Suprapubic skin (tissue), 4 donors: Measurements from ENCODE around the gene MCTP1. TPM values are rescaled to one million over a fixed set of nuclear protein-coding genes. Genes with fewer than 3 reads are reported as not detected.

Experiments
- DNase-seq, 2 donors: peaks; one replicate each; pipeline ENCODE4 v3.0.0-alpha.2; 2019; ENCODE audit warnings: low spot score in 2 of 2
- H3K27ac ChIP-seq: fragments of 200-600 bp; sonication (generic); one replicate; pipeline ENCODE4 v1.5.1; 2019
- H3K27me3 ChIP-seq: fragments of 200-600 bp; sonication (generic); one replicate; pipeline ENCODE4 v1.5.1; 2019
- H3K36me3 ChIP-seq: fragments of 200-600 bp; sonication (generic); one replicate; pipeline ENCODE4 v1.5.1; 2019
- H3K4me1 ChIP-seq: fragments of 200-600 bp; sonication (generic); one replicate; pipeline ENCODE4 v1.5.1; 2019
- H3K4me3 ChIP-seq: fragments of 200-600 bp; sonication (generic); one replicate; pipeline ENCODE4 v1.5.1; 2019; ENCODE audit warnings: mild to moderate bottlenecking
- H3K9me3 ChIP-seq: fragments of 200-600 bp; sonication (generic); one replicate; pipeline ENCODE4 v1.5.1; 2019
- EP300 ChIP-seq: sonication (generic); formaldehyde crosslinking; IDR thresholded peaks from one replicate; pipeline ENCODE4 v1.6.1; 2017; ENCODE audit warnings: antibody characterized with exemption
- POLR2A ChIP-seq, 2 donors: fragments of 450-650 bp; IDR thresholded peaks; one replicate each; pipeline ENCODE4 v1.6.1; 2017; ENCODE audit warnings: antibody characterized with exemption in 2 of 2, mild to moderate bottlenecking in 2 of 2, moderate library complexity in 2 of 2
- POLR2AphosphoS5 ChIP-seq, 3 donors: sonication (generic); formaldehyde crosslinking; IDR thresholded peaks; one replicate each; pipeline ENCODE4 v1.6.1; 2017; ENCODE audit warnings: antibody characterized with exemption in 3 of 3
- WGBS: methylation state at CpG from one replicate; pipeline ENCODE4 v1.1.5; 2018; 5-methylcytosine and 5-hydroxymethylcytosine counted together
- total RNA-seq, 4 donors: library from RNA; depleted of rRNA; stranded (reverse); fragments of >200 nt; gene quantifications; one replicate each; pipeline ENCODE4 v1.1.0, GENCODE V29; 2016
- TF ChIP-seq, protein P1 (sequence below), 2 donors: fragments of 200-600 bp in 1 of 2; fragments of 450-650 bp in 1 of 2; sonication (generic) in 1 of 2; IDR thresholded peaks; one replicate each; pipeline ENCODE4 v1.5.1; 2016 to 2019; ENCODE audit warnings: antibody characterized with exemption in 2 of 2, mild to moderate bottlenecking in 1 of 2, moderate library complexity in 1 of 2

MCTP1 gene
- total RNA-seq, 4 donors from 2014 or later, result 5.0 to 19.1 (median 10.6) TPM

DNA sequence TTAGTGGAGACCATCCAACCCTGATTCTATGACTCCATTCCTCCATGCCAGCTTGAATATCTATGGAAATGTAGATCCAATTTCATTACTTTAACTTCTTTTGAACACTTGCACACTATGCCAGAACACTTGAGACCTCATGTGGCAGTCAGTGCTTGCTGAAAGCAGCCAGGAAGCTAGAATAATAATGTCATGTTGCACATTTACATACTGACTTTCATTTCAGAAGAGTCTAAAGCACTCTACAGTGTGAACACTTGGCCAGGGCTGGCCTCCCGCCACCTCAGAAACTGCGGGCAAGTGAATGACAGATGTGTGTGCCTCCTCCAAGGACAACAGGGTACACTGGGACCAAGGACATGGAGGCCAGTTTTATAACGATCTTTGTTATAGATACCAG is 569.1 kb downstream of the MCTP1 start:
- Histone ChIP-seq H3K36me3 (peaks cover 9% of the 10 kb centered on the region), H3K27me3 (no peaks in the 10 kb centered on the region), H3K27ac (no peak overlapping the region), H3K4me1 (no peaks in the 10 kb centered on the region), H3K4me3 (no peak overlapping the region), H3K9me3 (no peaks in the 10 kb centered on the region)
- TF ChIP-seq, protein P1, sequence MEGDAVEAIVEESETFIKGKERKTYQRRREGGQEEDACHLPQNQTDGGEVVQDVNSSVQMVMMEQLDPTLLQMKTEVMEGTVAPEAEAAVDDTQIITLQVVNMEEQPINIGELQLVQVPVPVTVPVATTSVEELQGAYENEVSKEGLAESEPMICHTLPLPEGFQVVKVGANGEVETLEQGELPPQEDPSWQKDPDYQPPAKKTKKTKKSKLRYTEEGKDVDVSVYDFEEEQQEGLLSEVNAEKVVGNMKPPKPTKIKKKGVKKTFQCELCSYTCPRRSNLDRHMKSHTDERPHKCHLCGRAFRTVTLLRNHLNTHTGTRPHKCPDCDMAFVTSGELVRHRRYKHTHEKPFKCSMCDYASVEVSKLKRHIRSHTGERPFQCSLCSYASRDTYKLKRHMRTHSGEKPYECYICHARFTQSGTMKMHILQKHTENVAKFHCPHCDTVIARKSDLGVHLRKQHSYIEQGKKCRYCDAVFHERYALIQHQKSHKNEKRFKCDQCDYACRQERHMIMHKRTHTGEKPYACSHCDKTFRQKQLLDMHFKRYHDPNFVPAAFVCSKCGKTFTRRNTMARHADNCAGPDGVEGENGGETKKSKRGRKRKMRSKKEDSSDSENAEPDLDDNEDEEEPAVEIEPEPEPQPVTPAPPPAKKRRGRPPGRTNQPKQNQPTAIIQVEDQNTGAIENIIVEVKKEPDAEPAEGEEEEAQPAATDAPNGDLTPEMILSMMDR (IDR thresholded peaks at IDR 0.05), result no peak
- no peak for TF ChIP-seq POLR2AphosphoS5 (IDR thresholded peaks at IDR 0.05)
- no peak for TF ChIP-seq EP300
- no peak for TF ChIP-seq POLR2A (IDR thresholded peaks at IDR 0.05)
- DNase-seq, result no peak
- 81% methylated on average over 3 of the region's 3 CpGs for WGBS

DNA sequence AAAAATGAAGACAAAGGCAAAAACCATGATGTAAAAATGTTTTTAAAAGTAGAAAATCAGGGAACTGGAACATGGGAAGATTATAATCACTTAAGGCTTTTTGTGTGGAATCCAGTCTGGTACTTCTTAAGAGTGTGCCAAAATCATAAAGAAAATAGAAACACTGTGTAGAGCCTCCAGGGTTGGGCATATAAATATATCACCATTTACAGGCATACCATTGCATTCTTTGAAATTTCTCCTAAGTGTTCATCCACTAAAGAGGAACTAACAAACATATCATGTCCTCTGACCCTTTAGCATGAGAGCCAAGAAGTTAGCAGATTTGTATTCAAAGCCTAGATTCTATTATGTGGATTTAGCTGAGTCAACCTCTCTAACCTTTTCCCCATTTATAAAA is 573.1 kb downstream of the MCTP1 start:
- TF ChIP-seq POLR2A (IDR thresholded peaks at IDR 0.05), result no peak
- no peak for TF ChIP-seq POLR2AphosphoS5 (IDR thresholded peaks at IDR 0.05)
- TF ChIP-seq EP300, result no peak
- TF ChIP-seq, protein P1 (IDR thresholded peaks at IDR 0.05), result no peak
- no peak overlapping the region for H3K4me3 ChIP-seq
- DNase-seq, result no peak
- no peaks in the 10 kb centered on the region for H3K27me3 ChIP-seq
- H3K36me3 ChIP-seq, result peaks cover 27% of the 10 kb centered on the region
- no peak overlapping the region for H3K27ac ChIP-seq
- no peaks in the 10 kb centered on the region for H3K9me3 ChIP-seq
- H3K4me1 ChIP-seq, result no peaks in the 10 kb centered on the region

DNA sequence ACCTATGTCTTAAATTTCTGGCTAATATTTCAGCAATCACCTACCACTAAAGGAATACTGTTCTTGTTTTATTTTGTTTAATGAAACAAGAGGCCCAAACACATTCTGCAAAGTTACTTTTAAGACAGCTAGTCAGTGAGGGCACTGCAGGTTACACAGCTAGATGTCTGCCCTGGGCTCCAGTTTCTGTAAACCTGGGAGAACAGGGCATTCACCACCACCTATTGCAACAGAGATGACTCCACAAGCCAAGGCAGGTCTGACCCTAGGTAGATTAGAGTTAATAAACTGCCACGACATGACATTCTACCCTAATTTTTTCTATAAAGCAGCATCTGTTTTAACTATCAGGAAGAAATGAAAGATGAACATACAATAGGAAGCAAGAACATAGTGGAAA is 575.6 kb downstream of the MCTP1 start:
- WGBS, result 80% methylated on average over 1 of the region's 1 CpG
- DNase-seq, result no peak

DNA sequence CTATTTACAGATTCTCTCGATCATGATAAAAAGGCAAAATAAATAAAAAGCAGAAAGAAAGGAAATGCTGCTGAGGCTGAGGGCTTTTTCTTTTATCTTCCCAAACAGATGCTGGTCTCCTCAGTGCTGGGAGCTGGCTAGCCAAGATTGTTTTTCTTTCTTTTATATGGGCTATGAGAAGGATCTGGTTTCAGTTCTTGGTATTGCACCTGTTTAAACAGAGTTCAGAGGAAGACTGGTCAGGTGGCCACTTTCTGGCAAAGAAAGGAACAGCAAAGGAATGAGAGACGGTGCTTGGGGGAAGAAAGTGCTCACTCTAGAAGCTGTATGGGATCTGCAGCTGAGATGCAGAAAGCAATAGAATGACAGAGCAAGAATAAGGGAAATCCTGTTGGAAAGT is 577.5 kb downstream of the MCTP1 start:
- Histone ChIP-seq H3K27me3 (no peaks in the 10 kb centered on the region), H3K27ac (no peak overlapping the region), H3K9me3 (no peaks in the 10 kb centered on the region), H3K4me1 (no peaks in the 10 kb centered on the region), H3K36me3 (peaks cover 23% of the 10 kb centered on the region), H3K4me3 (no peak overlapping the region)
- 30% methylated on average over 2 of the region's 2 CpGs for WGBS
- no peak for DNase-seq
- TF ChIP-seq POLR2A (IDR thresholded peaks at IDR 0.05) (no peak), POLR2AphosphoS5 (IDR thresholded peaks at IDR 0.05) (no peak), EP300 (no peak)
- TF ChIP-seq, protein P1 (IDR thresholded peaks at IDR 0.05), result no peak

More for the DNA sequence above, 575.6 kb downstream of the MCTP1 start:
- no peaks in the 10 kb centered on the region for H3K4me1 ChIP-seq
- H3K27ac ChIP-seq, result no peak overlapping the region
- TF ChIP-seq POLR2AphosphoS5 (IDR thresholded peaks at IDR 0.05) (no peak), POLR2A (IDR thresholded peaks at IDR 0.05) (no peak), EP300 (no peak)
- TF ChIP-seq, protein P1 (IDR thresholded peaks at IDR 0.05), result no peak
- H3K9me3 ChIP-seq, result no peaks in the 10 kb centered on the region
- H3K36me3 ChIP-seq, result peaks cover 27% of the 10 kb centered on the region
- no peaks in the 10 kb centered on the region for H3K27me3 ChIP-seq
- no peak overlapping the region for H3K4me3 ChIP-seq

DNA sequence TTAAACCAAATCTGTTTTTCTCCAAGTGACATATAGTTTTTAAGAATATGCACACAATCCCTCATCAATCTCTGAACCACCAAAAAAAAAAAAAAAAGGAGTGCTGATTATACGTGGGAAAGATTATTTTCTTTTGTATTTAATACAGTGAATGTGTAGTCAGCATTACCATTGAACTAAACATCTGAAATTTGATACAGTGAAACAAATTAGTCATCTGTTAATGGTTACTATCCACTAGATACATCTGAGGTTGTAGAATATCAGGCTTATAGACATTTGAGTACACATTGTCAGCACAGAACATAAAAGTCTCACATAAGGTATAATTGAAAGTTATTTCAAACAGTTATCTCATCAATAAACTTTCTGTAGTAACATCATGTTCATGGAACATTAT is 579.5 kb downstream of the MCTP1 start:
- 58% methylated on average over 1 of the region's 1 CpG for WGBS
- DNase-seq, result no peak
- TF ChIP-seq, protein P1 (IDR thresholded peaks at IDR 0.05), result no peak
- TF ChIP-seq POLR2A (IDR thresholded peaks at IDR 0.05), result no peak
- no peak for TF ChIP-seq POLR2AphosphoS5 (IDR thresholded peaks at IDR 0.05)
- TF ChIP-seq EP300, result no peak

More for the DNA sequence above, 579.5 kb downstream of the MCTP1 start:
- H3K27me3 ChIP-seq, result no peaks in the 10 kb centered on the region
- H3K27ac ChIP-seq, result no peak overlapping the region
- no peaks in the 10 kb centered on the region for H3K9me3 ChIP-seq
- no peaks in the 10 kb centered on the region for H3K4me1 ChIP-seq
- no peak overlapping the region for H3K4me3 ChIP-seq
- peaks cover 15% of the 10 kb centered on the region for H3K36me3 ChIP-seq
